Liver (tissue), 3 donors: ENCODE measurements around the gene G6PC1.

Experiments
- FOXA2 ChIP-seq: IDR thresholded peaks from 2 replicates; pipeline ENCODE4 v1.6.1; 2016; ENCODE audit warnings: antibody characterized with exemption
- NR2F2 ChIP-seq: IDR thresholded peaks from 2 replicates; pipeline ENCODE4 v1.6.1; 2016; ENCODE audit warnings: antibody characterized with exemption
- TAF1 ChIP-seq: conservative IDR thresholded peaks from 2 replicates; pipeline ENCODE4 v1.6.1; 2016; ENCODE audit warnings: antibody characterized with exemption, mild to moderate bottlenecking
- YY1 ChIP-seq: IDR thresholded peaks from 2 replicates; pipeline ENCODE4 v1.6.1; 2016; ENCODE audit warnings: antibody characterized with exemption, mild to moderate bottlenecking
- TF ChIP-seq, protein P1 (sequence below): fragments of 150-350 bp; IDR thresholded peaks from 2 replicates; pipeline ENCODE4 v1.5.1; 2017; ENCODE audit warnings: improper control_type of control experiment, low read depth, low read length; ENCODE audit not compliant: missing input control
- TF ChIP-seq, protein P2 (sequence below): IDR thresholded peaks from 2 replicates; pipeline ENCODE4 v1.6.1; 2016; ENCODE audit warnings: antibody characterized with exemption
- TF ChIP-seq, protein P3 (sequence below): IDR thresholded peaks from 2 replicates; pipeline ENCODE4 v1.6.1; 2016; ENCODE audit warnings: antibody characterized with exemption, mild to moderate bottlenecking
- TF ChIP-seq, protein P4 (sequence below): IDR thresholded peaks from 2 replicates; pipeline ENCODE4 v1.6.1; 2016; ENCODE audit warnings: antibody characterized with exemption
- TF ChIP-seq, protein P5 (sequence below): IDR thresholded peaks from 2 replicates; pipeline ENCODE4 v1.6.1; 2016; ENCODE audit warnings: antibody characterized with exemption
- donor health status: healthy.
- donor health status: healthy.

DNA sequence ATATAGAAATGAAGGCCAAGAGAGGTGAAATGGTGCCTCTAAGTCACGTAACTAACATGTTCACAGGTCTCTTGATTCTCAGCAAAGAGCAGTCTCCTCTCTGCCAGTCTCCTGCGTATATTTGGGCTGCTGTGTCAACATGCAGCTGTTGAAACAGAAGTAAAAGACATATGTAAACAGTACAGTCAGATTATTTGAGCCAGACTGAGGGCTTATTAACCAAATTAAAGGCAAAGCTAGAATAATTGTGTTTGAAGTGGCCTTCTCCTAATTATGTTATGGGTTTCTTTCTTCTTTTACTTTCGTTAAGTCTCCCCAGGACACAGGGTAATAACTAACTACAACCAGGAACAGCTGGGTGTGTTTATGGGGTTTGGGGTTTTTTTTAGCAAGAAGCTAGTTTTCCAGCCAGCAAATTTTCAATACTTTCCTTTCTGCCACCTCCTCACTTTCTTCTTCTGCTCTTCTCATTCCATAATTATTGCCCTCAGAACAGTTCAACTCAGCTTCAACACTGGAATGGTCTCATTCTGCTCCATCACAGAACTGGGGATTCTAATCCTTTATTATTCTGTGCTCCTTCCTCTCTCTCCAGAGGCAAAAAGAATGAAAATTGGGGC is 18.4 kb downstream of the G6PC1 start:
- TF ChIP-seq, protein P1, sequence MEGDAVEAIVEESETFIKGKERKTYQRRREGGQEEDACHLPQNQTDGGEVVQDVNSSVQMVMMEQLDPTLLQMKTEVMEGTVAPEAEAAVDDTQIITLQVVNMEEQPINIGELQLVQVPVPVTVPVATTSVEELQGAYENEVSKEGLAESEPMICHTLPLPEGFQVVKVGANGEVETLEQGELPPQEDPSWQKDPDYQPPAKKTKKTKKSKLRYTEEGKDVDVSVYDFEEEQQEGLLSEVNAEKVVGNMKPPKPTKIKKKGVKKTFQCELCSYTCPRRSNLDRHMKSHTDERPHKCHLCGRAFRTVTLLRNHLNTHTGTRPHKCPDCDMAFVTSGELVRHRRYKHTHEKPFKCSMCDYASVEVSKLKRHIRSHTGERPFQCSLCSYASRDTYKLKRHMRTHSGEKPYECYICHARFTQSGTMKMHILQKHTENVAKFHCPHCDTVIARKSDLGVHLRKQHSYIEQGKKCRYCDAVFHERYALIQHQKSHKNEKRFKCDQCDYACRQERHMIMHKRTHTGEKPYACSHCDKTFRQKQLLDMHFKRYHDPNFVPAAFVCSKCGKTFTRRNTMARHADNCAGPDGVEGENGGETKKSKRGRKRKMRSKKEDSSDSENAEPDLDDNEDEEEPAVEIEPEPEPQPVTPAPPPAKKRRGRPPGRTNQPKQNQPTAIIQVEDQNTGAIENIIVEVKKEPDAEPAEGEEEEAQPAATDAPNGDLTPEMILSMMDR: no peak
- TF ChIP-seq YY1 (no peak), NR2F2 (no peak), TAF1 (no peak), FOXA2 (peak; percentile 96)
- TF ChIP-seq, protein P2, sequence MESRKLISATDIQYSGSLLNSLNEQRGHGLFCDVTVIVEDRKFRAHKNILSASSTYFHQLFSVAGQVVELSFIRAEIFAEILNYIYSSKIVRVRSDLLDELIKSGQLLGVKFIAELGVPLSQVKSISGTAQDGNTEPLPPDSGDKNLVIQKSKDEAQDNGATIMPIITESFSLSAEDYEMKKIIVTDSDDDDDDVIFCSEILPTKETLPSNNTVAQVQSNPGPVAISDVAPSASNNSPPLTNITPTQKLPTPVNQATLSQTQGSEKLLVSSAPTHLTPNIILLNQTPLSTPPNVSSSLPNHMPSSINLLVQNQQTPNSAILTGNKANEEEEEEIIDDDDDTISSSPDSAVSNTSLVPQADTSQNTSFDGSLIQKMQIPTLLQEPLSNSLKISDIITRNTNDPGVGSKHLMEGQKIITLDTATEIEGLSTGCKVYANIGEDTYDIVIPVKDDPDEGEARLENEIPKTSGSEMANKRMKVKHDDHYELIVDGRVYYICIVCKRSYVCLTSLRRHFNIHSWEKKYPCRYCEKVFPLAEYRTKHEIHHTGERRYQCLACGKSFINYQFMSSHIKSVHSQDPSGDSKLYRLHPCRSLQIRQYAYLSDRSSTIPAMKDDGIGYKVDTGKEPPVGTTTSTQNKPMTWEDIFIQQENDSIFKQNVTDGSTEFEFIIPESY: no peak
- TF ChIP-seq, protein P3, sequence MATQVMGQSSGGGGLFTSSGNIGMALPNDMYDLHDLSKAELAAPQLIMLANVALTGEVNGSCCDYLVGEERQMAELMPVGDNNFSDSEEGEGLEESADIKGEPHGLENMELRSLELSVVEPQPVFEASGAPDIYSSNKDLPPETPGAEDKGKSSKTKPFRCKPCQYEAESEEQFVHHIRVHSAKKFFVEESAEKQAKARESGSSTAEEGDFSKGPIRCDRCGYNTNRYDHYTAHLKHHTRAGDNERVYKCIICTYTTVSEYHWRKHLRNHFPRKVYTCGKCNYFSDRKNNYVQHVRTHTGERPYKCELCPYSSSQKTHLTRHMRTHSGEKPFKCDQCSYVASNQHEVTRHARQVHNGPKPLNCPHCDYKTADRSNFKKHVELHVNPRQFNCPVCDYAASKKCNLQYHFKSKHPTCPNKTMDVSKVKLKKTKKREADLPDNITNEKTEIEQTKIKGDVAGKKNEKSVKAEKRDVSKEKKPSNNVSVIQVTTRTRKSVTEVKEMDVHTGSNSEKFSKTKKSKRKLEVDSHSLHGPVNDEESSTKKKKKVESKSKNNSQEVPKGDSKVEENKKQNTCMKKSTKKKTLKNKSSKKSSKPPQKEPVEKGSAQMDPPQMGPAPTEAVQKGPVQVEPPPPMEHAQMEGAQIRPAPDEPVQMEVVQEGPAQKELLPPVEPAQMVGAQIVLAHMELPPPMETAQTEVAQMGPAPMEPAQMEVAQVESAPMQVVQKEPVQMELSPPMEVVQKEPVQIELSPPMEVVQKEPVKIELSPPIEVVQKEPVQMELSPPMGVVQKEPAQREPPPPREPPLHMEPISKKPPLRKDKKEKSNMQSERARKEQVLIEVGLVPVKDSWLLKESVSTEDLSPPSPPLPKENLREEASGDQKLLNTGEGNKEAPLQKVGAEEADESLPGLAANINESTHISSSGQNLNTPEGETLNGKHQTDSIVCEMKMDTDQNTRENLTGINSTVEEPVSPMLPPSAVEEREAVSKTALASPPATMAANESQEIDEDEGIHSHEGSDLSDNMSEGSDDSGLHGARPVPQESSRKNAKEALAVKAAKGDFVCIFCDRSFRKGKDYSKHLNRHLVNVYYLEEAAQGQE: no peak
- TF ChIP-seq, protein P4, sequence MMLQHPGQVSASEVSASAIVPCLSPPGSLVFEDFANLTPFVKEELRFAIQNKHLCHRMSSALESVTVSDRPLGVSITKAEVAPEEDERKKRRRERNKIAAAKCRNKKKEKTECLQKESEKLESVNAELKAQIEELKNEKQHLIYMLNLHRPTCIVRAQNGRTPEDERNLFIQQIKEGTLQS: no peak
- TF ChIP-seq, protein P5, sequence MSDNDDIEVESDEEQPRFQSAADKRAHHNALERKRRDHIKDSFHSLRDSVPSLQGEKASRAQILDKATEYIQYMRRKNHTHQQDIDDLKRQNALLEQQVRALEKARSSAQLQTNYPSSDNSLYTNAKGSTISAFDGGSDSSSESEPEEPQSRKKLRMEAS: no peak
